GM23248 (cell line): Measurements from ENCODE around the gene HDGF.

ENCODE experiments used
- EZH2 ChIP-seq: fragments of 200-600 bp; sonication (generic); IDR thresholded peaks from 2 replicates; pipeline ENCODE4 v1.6.1; 2018; ENCODE audit warnings: antibody characterized with exemption, mild to moderate bottlenecking; ENCODE audit not compliant: insufficient read depth, poor library complexity, severe bottlenecking
- EZH2phosphoT487 ChIP-seq: fragments of 200-600 bp; sonication (generic); IDR thresholded peaks from 2 replicates; pipeline ENCODE4 v1.6.1; 2018; ENCODE audit warnings: antibody characterized with exemption, moderate library complexity, mild to moderate bottlenecking, low read depth; ENCODE audit not compliant: insufficient read depth

GRCh38 chr1:156755527-156755950 is 4.1 kb upstream of the HDGF start:
- no peak for TF ChIP-seq EZH2
- no peak for TF ChIP-seq EZH2phosphoT487
